ENCODE results near the gene TBX18. TPM values are rescaled to one million over a fixed set of nuclear protein-coding genes. Genes with fewer than 3 reads are reported as not detected.

Gene TBX18
- polyA plus RNA-seq, 1 donor from 2014 or later, result not detected

- Mint-ChIP-seq H3K4me1 (no peaks in the 10 kb centered on the region), H3K27ac (no peak overlapping the region)
These were observed 20.8 kb downstream of the TBX18 start for GRCh38 chr6:84743616-84744015.

GRCh38 chr6:84740385-84740784, 24.0 kb downstream of the TBX18 start:
- H3K27me3 Mint-ChIP-seq, result no peaks in the 10 kb centered on the region
- H3K9me3 Mint-ChIP-seq, result no peaks in the 10 kb centered on the region
- H3K4me1 Mint-ChIP-seq, result no peaks in the 10 kb centered on the region
- no peaks in the 10 kb centered on the region for H3K36me3 Mint-ChIP-seq
- H3K27ac Mint-ChIP-seq, result no peak overlapping the region
- no peak overlapping the region for H3K4me3 Mint-ChIP-seq

More at GRCh38 chr6:84743616-84744015, 20.8 kb downstream of the TBX18 start:
- no peak overlapping the region for H3K4me3 Mint-ChIP-seq
- H3K9me3 Mint-ChIP-seq, result no peaks in the 10 kb centered on the region
- no peaks in the 10 kb centered on the region for H3K36me3 Mint-ChIP-seq
- no peaks in the 10 kb centered on the region for H3K27me3 Mint-ChIP-seq

GRCh38 chr6:84739866-84740208, 24.6 kb downstream of the TBX18 start:
- no peak overlapping the region for H3K27ac Mint-ChIP-seq
- no peaks in the 10 kb centered on the region for H3K4me1 Mint-ChIP-seq
- H3K9me3 Mint-ChIP-seq, result no peaks in the 10 kb centered on the region
- H3K27me3 Mint-ChIP-seq, result no peaks in the 10 kb centered on the region
- H3K4me3 Mint-ChIP-seq, result no peak overlapping the region
- no peaks in the 10 kb centered on the region for H3K36me3 Mint-ChIP-seq

- Mint-ChIP-seq H3K36me3 (no peaks in the 10 kb centered on the region), H3K9me3 (no peaks in the 10 kb centered on the region), H3K4me1 (no peaks in the 10 kb centered on the region), H3K27me3 (no peaks in the 10 kb centered on the region), H3K4me3 (no peak overlapping the region), H3K27ac (no peak overlapping the region)
These were observed 25.2 kb downstream of the TBX18 start for GRCh38 chr6:84738996-84739865.

GRCh38 chr6:84733889-84734288, 30.5 kb downstream of the TBX18 start:
- Mint-ChIP-seq H3K4me1 (no peaks in the 10 kb centered on the region), H3K27me3 (no peaks in the 10 kb centered on the region), H3K27ac (no peak overlapping the region), H3K9me3 (peaks cover 0 to 2% (median 0%) of the 10 kb centered on the region in 3 donors), H3K4me3 (no peak overlapping the region), H3K36me3 (no peaks in the 10 kb centered on the region)

- no peak overlapping the region for H3K27ac Mint-ChIP-seq
- no peaks in the 10 kb centered on the region for H3K4me1 Mint-ChIP-seq
- no peak overlapping the region for H3K4me3 Mint-ChIP-seq
- H3K9me3 Mint-ChIP-seq, result peaks cover 0 to 2% (median 0%) of the 10 kb centered on the region in 3 donors
- no peaks in the 10 kb centered on the region for H3K36me3 Mint-ChIP-seq
- H3K27me3 Mint-ChIP-seq, result no peaks in the 10 kb centered on the region
These were observed 32.5 kb downstream of the TBX18 start for GRCh38 chr6:84731901-84732300.

GRCh38 chr6:84731401-84731800, 33.0 kb downstream of the TBX18 start:
- Mint-ChIP-seq H3K4me1 (no peaks in the 10 kb centered on the region), H3K36me3 (no peaks in the 10 kb centered on the region), H3K9me3 (peaks cover 0 to 2% (median 2%) of the 10 kb centered on the region in 3 donors), H3K27me3 (no peaks in the 10 kb centered on the region), H3K27ac (no peak overlapping the region), H3K4me3 (no peak overlapping the region)

- H3K36me3 Mint-ChIP-seq, result no peaks in the 10 kb centered on the region
- H3K4me3 Mint-ChIP-seq, result no peak overlapping the region
- H3K4me1 Mint-ChIP-seq, result no peaks in the 10 kb centered on the region
- H3K27me3 Mint-ChIP-seq, result no peaks in the 10 kb centered on the region
- H3K9me3 Mint-ChIP-seq, result peaks cover 0 to 2% (median 2%) of the 10 kb centered on the region in 3 donors
- no peak overlapping the region for H3K27ac Mint-ChIP-seq
These were observed 35.8 kb downstream of the TBX18 start for GRCh38 chr6:84728602-84729001.

- H3K27ac Mint-ChIP-seq, result no peak overlapping the region
These were observed 45.2 kb downstream of the TBX18 start for GRCh38 chr6:84719152-84719551.

GRCh38 chr6:84718038-84718955, 46.1 kb downstream of the TBX18 start:
- Mint-ChIP-seq H3K27ac (no peak overlapping the region), H3K36me3 (no peaks in the 10 kb centered on the region), H3K27me3 (no peaks in the 10 kb centered on the region), H3K4me1 (no peaks in the 10 kb centered on the region), H3K4me3 (no peak overlapping the region), H3K9me3 (peaks cover 0 to 2% (median 0%) of the 10 kb centered on the region in 3 donors)

More at GRCh38 chr6:84719152-84719551, 45.2 kb downstream of the TBX18 start:
- no peak overlapping the region for H3K4me3 Mint-ChIP-seq
- H3K4me1 Mint-ChIP-seq, result no peaks in the 10 kb centered on the region
- H3K27me3 Mint-ChIP-seq, result no peaks in the 10 kb centered on the region
- H3K36me3 Mint-ChIP-seq, result no peaks in the 10 kb centered on the region
- H3K9me3 Mint-ChIP-seq, result no peaks in the 10 kb centered on the region

- Mint-ChIP-seq H3K4me1 (no peaks in the 10 kb centered on the region), H3K36me3 (no peaks in the 10 kb centered on the region), H3K27me3 (no peaks in the 10 kb centered on the region), H3K27ac (no peak overlapping the region), H3K4me3 (no peak overlapping the region), H3K9me3 (peaks cover 0 to 11% (median 0%) of the 10 kb centered on the region in 3 donors)
These were observed 55.3 kb downstream of the TBX18 start for GRCh38 chr6:84709121-84709520.

GRCh38 chr6:84707171-84707570, 57.2 kb downstream of the TBX18 start:
- Mint-ChIP-seq H3K4me3 (no peak overlapping the region), H3K36me3 (no peaks in the 10 kb centered on the region), H3K9me3 (peaks cover 0 to 4% (median 3%) of the 10 kb centered on the region in 3 donors)

GRCh38 chr6:84696166-84696565, 68.2 kb downstream of the TBX18 start:
- Mint-ChIP-seq H3K36me3 (no peaks in the 10 kb centered on the region), H3K9me3 (peaks cover 0 to 5% (median 1%) of the 10 kb centered on the region in 3 donors), H3K4me1 (no peaks in the 10 kb centered on the region), H3K4me3 (no peak overlapping the region), H3K27me3 (no peaks in the 10 kb centered on the region), H3K27ac (no peak overlapping the region)

More at GRCh38 chr6:84707171-84707570, 57.2 kb downstream of the TBX18 start:
- Mint-ChIP-seq H3K27me3 (no peaks in the 10 kb centered on the region), H3K4me1 (no peaks in the 10 kb centered on the region), H3K27ac (no peak overlapping the region)

- Mint-ChIP-seq H3K36me3 (no peaks in the 10 kb centered on the region), H3K4me3 (no peak overlapping the region), H3K4me1 (no peaks in the 10 kb centered on the region), H3K27ac (peak overlapping the region in 1 of 3 donors; percentile 24), H3K9me3 (peaks cover 0 to 3% (median 1%) of the 10 kb centered on the region in 3 donors), H3K27me3 (no peaks in the 10 kb centered on the region)
These were observed 72.3 kb downstream of the TBX18 start for GRCh38 chr6:84691978-84692623.
